Stimulated activated CD8-positive, alpha-beta memory T cell treated with anti-CD3 and anti-CD28 coated beads, Interleukin-7, amount 100 ng/mL, for 1 hour (primary cell): ENCODE measurements around the gene EPHB1.

Experiments
- DNase-seq, 2 donors: peaks; one replicate each; pipeline ENCODE4 v3.0.0-alpha.2; 2020; ENCODE audit warnings: low read depth in 2 of 2

EPHB1 gene

GRCh38 chr3:134849561-134849960 lies 54.5 kb downstream of the EPHB1 start:
- no peak for DNase-seq

GRCh38 chr3:134850761-134851160 lies 55.7 kb downstream of the EPHB1 start:
- no peak for DNase-seq

GRCh38 chr3:134852132-134852531 lies 57.1 kb downstream of the EPHB1 start:
- no peak for DNase-seq

GRCh38 chr3:134852893-134853351 lies 57.9 kb downstream of the EPHB1 start:
- no peak for DNase-seq

- no peak for DNase-seq
Observed at GRCh38 chr3:134854254-134854653, 59.2 kb downstream of the EPHB1 start.

GRCh38 chr3:134857356-134857755 lies 62.3 kb downstream of the EPHB1 start:
- no peak for DNase-seq

GRCh38 chr3:134857776-134858362 lies 62.8 kb downstream of the EPHB1 start:
- DNase-seq: no peak

GRCh38 chr3:134858441-134859035 lies 63.5 kb downstream of the EPHB1 start:
- no peak for DNase-seq

- DNase-seq: no peak
Observed at GRCh38 chr3:134859341-134859740, 64.3 kb downstream of the EPHB1 start.

GRCh38 chr3:134860141-134860540 lies 65.1 kb downstream of the EPHB1 start:
- no peak for DNase-seq

GRCh38 chr3:134863915-134864314 lies 68.9 kb downstream of the EPHB1 start:
- DNase-seq: no peak

- no peak for DNase-seq
Observed at GRCh38 chr3:134864636-134865035, 69.6 kb downstream of the EPHB1 start.

GRCh38 chr3:134867277-134867676 lies 72.2 kb downstream of the EPHB1 start:
- DNase-seq: no peak

GRCh38 chr3:134869153-134869726 lies 74.2 kb downstream of the EPHB1 start:
- DNase-seq: no peak

- DNase-seq: no peak
Observed at GRCh38 chr3:134871818-134872217, 76.8 kb downstream of the EPHB1 start.

- no peak for DNase-seq
Observed at GRCh38 chr3:134872440-134873388, 77.7 kb downstream of the EPHB1 start.

GRCh38 chr3:134873789-134874188 lies 78.7 kb downstream of the EPHB1 start:
- DNase-seq: no peak

GRCh38 chr3:134874737-134875413 lies 79.8 kb downstream of the EPHB1 start:
- DNase-seq: no peak

GRCh38 chr3:134876836-134877235 lies 81.8 kb downstream of the EPHB1 start:
- DNase-seq: no peak

GRCh38 chr3:134877788-134878187 lies 82.7 kb downstream of the EPHB1 start:
- DNase-seq: no peak

GRCh38 chr3:134879990-134880389 lies 84.9 kb downstream of the EPHB1 start:
- no peak for DNase-seq

- no peak for DNase-seq
Observed at GRCh38 chr3:134880431-134880830, 85.4 kb downstream of the EPHB1 start.
